NCI-H1436 treated with DMSO at 0.1 percent for 48 hours (cell line): Measurements from ENCODE around the gene BCAS4.

ENCODE experiments used
- DNase-seq: peaks from one replicate; lab custom pipeline; 2025; lab: John Stamatoyannopoulos, UW

The BCAS4 gene

DNA sequence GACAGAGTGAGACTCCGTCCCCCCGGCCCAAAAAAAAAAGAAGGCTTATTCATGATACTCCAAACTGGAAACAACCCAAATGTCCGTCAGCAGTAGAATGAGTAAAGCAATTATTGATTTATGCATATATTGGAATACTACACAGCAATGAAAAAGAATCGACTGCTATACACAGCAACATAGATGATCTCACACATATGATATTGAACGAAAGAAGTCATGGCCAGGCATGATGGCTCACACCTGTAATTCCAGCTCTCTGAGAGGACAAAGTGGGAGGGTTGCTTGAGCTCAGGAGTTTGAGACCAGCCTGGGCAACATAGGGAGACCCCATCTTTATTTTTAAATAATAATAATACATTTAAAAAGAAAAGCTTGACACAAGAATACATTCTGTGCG, 28.5 kb downstream of the BCAS4 start:
- no peak for DNase-seq

DNA sequence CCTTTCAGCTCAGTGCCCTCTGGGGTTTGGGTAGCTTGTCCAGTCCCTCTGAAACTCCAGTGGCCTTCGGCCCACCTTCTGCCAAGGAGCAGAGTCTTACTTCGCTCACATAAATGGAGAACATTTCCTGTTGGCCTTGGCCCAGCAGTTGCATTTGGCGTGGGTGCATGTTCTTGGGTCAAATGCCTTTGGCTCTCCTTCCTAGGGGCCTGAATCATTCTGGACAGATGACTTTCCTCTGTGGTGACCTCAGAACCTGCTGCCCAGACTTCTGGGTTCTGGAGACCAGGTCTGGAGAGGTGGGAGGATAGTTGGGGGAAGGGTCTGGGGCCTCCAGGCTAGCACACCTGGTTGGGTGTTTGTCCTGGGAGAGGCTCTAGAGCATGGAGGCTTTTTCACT, 29.3 kb downstream of the BCAS4 start:
- no peak for DNase-seq

DNA sequence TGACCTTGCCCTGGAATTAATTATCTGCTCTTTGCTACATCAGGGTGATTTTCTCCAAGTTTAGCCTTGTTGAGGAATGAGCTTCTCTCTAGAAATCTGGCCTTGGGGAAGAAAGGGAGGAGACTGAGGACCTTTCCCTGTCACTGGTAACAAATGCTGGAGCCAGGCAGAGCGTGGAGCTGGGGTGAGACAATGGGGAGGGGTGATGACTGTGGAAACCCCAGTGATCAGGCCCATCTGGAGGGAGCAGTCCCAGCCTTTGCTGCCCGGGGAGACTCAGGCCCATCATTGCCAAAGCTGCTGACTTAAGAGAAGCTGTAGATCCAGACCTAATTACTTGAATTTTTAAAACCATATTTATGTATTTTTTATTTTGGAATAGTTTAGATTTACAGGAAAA, 31.3 kb downstream of the BCAS4 start:
- no peak for DNase-seq

DNA sequence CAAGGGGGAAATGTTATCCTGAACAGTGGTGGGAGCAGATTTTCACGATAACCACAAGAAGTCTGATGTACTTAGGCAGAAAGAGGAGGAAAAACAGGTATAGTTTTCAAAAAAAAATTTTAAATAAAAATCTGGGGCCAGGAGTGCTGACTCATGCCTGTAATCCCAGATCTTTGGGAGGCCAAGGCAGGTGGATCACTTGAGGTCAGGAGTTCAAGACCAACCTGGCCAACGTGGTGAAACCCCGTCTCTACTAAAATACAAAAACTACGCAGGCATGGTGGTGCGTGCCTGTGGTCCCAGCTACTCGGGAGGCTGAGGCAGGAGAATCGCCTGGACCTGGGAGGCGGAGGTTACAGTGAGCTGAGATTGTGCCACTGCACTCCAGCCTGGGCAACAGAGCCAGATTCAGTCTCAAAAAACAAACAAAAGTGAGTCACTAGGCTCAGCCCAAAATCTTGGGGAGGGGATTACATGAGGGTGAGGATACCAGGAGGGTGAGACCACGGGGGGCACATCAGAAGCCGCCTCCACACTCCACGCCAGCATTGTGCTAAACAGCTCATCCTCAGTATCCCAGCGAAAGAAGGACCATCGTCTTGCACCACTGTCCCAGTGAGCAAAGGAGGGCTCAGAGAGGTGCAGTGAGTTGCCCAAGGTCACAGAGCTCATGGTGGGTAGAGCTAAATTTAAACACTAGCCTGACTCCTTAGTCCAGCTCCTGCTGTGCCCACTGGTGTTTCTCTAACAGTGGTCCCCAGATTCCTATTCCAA, 33.7 kb downstream of the BCAS4 start:
- DNase-seq = no peak

DNA sequence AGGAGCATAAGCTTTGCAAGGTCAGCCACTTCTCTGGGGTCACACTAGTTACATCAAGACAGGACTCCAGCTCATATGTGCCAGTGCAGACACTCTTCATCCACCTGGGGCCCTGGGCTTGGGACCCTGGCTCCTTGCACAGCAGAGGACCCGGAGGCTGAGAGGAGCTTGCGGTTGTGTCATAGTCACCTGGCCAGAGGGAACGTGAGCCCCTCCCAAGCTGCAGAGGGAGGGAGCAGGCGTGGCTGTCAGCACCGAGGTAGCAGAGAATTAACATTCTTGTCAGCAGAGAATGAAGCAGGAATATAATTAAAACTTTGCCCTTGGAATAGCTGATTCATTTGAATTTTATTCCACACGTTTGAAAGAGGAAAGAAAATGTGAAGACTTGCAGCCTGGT, 36.8 kb downstream of the BCAS4 start:
- DNase-seq = no peak

DNA sequence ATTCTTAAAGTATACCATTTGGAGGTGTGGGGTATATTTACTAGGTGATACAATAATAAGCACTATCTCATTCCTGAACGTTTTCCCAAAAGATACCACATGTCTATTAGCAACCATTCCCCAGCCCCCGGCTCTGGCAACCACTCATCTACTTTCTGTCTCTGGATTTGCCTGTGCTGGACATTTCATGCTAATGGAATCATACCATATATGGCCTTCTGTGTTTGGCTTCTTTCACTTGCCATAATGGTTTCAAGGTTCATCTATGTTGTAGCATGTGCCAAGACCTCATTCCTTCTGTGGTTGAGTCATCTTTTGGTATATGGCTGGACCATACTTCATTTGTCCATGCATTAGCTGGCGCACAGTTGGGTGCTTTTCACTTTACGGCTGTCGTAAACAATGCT, 39.7 kb downstream of the BCAS4 start:
- DNase-seq = no peak

DNA sequence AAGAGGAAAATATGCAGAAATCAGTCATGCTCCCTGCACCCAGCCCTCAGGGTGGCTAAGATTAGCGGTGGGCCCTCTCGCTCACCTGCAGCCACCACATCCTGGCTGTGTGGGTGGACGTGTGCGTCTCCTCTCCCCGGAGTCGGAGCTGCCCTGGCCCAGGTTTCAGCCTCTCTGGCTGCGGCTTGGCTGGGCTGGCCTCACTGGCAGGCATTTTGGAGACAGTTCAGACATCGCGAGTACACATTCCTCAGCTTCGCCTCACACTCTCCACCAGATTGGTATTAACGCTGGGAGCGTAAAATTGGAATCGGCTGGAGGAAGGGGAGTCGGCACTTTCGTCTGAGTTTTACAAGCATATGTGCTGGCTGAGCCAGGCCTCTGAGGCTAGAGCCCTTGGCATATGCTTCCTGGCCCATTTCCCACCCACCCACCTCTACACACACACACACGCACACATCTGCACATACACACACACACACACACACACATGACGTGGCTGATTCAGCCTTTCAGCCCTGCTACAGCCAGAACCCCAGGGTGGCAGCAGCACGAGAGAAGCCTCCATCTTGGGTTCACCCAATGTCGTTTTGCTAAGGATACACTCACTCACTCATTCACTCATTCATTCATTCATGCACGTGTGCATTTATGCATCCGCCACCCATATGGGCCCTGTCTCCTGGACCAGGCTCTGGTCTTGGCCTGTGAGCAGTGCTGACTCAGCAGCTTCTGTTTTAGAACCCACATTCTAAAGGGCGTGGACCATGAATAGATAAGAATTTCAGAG, 42.9 kb downstream of the BCAS4 start:
- no peak for DNase-seq

DNA sequence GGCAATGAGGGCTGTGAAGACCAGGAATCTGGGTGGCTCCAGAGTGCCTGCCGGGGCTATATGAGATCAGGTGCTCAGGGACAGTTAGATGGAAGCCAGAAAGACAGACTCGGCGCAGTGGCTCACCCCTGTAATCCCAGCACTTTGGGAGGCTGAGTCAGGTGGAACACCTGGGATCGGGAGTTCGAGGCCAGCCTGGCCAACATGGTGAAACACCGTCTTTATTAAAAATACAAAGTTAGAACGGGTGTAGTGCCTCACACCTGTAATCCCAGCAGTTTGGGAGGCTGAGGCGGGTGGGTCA, 43.4 kb downstream of the BCAS4 start:
- no peak for DNase-seq

DNA sequence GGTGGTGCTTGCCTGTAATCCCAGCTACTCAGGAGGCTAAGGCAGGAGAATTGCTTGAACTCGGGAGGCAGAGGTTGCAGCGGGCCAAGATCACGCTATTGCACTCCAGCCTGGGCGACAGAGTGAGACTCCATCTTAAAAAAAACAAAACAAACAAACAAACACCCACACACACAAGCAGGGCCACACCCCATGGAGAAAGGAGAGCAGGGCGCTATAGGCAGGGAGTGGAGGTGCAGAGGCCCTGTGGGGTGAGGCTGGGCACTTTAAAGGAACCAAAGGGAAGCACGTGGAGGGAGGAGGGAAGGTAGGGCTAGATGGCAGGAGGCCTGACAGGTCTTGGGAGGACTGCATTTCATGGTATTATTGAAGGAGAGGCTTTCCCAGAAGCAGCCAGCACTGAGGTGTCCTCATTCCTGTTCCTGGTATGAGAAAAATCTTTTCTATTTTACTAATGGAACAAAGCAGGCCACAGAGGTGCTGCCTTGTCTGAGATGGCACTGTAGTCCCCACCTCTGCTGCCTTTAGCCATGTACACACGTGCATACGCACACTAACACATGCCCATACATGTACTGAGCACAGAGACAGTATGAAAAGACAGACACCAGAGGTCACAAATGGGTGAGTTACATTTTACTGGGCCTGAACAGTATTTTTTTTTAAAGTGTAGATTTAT, 44.0 kb downstream of the BCAS4 start:
- DNase-seq = no peak

DNA sequence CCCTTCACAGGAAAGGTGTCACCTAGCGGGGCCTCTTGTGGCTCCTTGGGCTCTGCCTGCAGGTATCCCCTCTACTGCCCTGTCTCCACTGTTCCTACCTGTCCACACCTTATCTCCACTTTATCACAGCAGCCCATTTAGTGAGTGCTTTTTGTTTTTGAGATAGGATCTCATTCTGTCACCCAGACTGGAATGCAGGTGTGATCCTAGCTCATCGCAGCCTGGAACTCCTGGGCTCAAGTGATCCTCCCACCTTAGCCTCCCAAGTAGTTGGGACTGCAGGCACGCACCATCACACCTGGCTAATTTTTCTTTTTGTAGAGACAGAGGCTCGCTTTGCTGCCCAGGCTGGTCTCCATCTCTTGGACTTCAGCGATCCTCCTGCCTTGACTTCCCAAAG, 48.0 kb downstream of the BCAS4 start:
- DNase-seq = no peak

DNA sequence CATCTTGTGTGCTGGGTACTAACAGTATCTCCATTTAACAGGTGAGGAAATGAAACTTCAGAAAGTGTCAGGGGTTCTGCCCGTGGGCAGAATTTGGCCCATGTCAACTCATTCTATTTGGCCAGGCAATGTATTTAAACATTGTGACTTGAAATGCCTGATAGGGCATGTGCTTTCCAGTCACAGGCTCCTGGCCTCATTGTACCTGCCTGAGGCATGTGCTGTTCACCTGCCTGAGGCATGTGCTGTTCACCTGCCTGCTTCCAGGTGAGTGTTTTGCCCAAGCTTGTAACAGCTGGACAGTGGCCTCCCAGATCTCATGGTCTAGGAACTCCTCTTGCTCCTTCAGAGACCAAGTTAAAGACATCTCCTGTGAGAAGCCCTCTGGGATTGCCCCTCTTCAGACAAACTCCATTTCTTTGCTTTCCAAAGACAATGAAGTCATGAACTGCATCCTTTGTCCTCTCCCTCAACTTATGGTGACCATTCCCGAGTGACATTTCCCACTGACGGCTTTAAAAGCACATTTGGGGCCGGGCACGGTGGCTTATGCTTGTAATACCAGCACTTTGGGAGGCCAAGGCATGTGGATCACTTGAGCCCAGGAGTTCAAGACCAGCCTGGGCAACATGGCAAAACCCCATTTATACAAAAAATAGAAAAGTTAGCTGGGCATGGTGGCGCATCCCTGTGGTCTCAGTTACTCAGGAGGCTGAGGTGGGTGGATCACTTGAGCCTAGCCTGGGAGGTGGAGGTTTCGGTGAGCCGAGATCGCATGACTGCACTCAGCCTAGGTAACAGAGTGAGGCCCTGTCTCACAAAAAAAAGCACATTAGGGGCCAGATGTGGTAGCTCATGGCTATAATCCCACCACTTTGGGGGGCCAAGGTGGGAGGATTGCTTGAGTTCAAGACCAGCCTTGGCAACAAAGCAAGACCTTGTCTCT, 48.7 kb downstream of the BCAS4 start:
- no peak for DNase-seq

DNA sequence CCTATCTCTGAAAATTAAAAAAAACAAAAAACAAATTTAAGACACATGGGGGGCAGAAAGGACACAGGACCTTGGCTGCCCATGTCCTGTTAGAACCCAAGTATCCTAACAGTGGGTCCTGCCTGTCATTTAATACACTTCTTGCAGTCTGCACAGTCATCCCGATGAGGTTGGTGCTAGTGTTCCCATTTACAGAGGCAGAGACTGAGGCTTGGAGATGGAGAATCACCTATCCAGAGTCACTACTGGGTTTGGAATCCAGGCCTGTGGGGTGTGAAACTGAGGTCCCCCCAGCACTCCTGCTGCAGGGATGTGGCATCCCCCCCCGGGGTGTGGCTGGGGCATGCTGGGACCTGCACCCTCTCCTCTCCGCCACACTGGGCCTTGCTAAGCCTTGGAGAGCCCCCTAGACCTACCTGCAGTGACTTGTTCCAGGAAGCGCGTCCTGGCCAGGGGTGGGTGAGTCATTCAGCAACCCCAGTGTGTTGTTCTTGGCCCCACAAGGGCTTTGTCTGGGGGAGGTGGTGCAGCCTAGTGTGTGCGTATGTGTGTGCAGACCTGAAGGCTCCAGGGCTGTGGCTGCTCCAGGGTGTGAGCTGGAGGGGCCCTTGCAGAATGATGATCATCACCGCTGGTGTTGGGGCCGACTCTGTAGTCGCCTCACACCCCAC, 49.7 kb downstream of the BCAS4 start:
- DNase-seq = no peak

DNA sequence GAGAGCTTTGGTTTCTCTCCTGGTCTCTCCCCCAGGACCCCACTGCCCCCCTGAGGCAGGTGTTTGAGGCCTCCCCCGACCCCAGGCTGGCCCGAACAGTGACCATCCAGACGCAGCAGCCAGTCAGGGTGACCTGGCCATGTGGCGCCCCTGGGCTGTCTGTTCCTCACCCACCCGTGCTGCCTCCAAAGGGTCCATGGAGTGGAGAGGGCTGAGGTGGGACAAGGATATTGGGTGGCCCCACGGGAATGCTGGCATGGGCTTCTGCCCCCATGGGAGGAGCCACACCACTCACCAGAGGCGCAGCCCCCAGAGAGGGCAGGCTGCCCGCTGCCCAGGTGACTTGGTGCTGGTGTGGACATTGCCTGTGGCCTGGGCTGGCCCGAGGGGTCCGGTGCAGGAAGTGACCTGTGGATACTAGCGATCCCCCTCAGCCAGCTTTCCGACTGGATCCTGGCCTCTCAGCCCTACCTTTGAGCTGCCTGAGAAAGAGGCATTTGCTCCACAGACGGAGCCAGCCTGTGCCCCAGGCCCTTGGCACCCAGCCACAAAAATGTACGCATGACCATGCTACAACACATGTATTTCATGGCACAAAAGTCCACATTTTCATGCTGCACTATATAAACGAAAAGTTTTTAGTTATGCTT, 50.8 kb downstream of the BCAS4 start:
- no peak for DNase-seq

DNA sequence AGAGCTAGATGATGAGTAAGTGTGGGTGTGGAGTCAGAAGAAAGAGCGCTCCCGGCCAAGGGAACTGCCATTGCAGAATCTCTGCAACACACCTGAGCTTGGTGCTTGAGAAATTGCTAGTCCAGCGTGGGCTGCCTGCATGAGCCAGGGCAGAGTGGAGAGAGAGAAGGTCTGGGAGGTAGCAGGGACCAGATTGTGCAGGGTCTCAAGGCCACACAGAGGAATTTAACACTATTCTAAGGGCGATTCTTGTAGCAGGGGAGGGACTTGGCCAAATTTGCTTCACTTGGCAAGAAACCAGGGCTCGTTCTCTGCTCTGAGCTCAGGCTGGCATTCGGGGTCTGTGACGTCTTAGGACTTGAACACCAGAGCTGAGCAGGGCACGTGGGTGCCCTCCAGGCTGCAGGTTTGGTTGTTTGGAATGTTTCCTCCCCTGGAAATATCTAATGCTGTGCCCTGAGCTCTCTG, 53.5 kb downstream of the BCAS4 start:
- no peak for DNase-seq

DNA sequence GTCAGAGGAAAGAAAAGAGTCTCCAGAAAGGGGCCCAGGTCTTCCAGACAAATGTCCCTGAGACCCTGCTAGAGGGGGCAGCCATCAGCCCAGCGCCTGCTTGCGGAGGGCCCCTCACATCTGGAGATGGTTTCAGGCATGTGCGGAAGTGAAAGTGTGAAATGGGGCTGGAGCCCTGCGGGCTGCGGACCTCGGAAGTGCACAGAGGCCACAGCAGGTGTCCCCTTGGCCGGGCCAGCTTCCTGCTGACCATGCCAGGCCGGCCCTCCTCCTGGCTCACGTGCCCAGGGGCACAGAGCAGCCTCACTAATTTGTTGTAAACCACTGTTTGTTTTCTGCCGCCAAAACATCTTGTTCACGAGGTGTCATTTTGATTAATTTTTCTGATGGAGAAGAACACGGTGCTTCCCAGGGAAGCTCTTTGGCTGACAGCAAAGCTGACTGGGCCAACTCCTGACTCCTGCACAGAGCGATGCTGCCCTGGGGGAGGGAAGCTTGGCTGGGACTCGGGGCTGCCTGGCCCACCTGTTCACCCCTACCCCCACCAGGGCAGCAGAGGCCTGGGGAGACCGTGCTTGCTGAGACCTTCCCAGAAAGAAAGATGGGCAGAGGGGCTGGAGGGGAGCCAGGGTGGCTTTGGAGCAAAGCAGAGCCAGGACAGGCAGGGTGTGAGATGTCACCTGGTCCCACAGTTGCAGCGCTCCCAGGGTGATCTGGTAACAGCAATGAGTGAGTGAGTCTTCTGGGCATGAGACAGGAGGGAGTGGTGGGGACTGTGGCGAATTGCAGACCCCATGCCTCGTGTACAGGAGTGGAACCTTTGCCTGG, 54.2 kb downstream of the BCAS4 start:
- no peak for DNase-seq

DNA sequence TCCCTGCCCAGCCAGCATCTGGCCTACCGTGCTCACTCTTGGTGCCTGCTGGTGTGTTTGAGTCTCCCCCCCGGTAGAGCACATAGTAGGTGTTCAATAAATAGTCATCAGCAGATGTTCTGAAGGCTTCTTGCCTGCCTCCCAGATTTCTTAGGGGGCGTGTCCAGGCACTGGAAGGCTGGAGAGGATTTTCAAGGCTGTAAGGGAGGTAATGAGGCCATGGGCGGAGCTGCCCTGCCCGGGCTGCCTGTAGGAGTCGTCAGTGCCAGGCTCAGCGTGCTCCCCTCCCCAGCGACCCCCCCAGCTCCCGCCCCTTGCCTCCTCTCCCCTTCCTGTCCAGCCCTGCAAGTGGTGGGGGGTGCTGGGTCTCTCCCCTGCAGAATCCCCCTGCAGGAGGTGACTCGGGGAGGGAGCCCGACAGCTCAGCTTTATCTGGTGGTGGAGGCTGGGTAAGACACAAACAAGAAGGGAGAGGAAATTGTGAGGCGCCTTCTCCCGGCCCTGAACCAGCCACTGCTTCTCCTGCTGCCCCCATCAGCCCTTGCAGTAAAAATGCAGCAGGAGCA, 55.9 kb downstream of the BCAS4 start:
- DNase-seq = no peak

DNA sequence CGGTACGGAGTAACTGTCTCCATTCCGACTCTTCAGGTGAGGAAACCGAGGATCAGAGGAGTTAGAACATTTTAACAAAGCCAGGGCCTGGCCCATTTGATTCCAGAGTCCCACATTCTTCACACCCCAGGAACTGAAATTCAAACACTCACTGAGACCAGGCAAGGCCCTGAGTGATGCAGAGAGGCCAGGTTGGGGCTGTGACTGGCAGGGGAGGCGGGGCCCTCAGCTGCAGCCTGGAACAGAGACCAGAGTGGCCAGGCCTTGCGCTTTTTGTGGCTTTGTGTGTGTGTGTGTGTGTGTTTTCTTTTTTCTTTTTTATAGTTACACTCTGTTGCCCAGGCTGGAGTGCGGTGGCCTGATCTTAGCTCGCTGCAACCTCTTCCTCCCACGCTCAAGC, 57.2 kb downstream of the BCAS4 start:
- DNase-seq = no peak

DNA sequence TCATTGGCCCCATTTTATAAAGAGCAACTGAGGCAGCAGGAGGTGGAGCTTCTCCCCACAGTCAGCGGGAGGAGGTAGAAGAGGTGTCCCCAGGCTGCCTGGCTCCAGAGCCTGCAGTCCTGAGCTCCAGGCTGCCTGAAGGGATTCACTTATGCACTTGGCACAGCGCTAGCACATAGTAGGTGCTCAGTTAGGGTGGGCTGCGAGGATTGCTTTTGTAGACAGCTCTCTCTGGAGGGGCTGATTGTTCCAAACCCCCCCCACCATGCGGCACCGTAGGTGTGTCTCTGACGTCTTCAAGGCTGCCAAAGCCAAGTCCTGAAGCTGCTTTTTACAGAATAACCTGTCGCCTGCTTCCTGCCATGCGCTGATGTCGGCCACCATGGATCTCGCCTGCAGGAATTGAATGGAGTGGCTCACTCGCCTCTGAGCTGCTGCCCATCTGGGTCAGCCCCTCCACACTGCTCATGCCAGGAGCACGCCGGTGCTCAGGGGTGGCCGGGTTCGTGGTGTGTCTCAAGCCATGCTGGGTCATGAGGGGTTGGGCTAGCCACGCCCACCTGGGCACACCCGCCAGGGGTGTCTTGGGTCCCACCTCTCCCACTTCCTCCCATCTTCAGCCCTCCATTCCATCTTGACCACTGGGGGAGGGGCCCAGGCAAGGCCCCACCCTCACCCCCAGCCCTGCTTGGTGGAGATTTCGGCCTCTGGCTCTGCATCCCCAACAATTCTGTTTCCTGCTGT, 59.8 kb downstream of the BCAS4 start:
- no peak for DNase-seq
